Renal cortical epithelial cell (primary cell): ENCODE measurements around the gene MAP3K3. TPM values are rescaled to one million over a fixed set of nuclear protein-coding genes. Genes with fewer than 3 reads are reported as not detected.

Source experiments
- DNase-seq: peaks from one replicate; pipeline ENCODE4 v3.0.0-alpha.2; 2011; ENCODE audit warnings: low read depth
- total RNA-seq: library from RNA; depleted of rRNA; stranded (reverse); fragments of >200 nt; gene quantifications from 2 replicates; pipeline ENCODE4 v1.2.3, GENCODE V29; 2014

MAP3K3 gene
- total RNA-seq, 1 donor from 2014 or later = 23.2 TPM

DNA sequence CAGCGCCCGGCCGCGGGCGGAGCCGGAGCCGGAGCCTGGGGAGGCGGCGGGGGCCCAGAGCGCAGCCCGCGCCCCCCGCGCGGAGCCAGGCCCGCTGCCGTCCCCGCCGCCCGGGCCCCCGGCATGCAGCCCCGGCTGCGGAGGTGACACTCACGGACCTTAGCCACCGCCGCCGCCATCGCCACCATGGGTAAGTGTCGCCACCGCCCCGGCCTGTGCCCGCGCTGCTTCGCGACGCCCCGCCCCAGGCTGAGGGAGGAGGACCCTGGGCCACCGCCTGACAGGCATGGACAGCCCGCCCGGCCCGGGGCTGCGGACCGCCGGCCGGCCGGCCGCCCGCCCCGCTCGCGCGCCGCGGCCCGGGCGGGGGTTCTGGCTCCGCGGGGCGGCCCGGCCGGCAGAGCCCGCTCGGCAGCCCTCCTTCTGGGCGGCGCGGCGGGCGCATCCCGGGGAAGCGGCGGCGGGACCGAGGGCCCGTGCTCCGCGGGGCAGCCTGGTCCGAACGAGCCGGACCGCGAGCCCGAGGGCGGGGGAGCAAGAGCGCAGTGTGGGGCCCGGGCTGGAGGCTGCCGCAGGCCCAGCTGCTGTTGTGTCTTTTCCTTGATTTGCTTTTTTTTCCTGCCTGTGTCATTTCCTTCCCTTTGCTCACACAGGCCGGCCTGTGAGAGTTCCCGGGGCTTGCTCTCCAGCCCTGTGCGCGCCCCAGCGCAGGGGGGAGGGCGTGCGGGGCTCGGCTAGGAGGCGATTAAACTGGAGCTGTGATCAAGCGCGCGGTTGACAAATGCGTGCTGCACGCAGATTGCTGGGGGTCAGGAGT lies 565 bp downstream of the MAP3K3 start:
- DNase-seq = peak; percentile 16

DNA sequence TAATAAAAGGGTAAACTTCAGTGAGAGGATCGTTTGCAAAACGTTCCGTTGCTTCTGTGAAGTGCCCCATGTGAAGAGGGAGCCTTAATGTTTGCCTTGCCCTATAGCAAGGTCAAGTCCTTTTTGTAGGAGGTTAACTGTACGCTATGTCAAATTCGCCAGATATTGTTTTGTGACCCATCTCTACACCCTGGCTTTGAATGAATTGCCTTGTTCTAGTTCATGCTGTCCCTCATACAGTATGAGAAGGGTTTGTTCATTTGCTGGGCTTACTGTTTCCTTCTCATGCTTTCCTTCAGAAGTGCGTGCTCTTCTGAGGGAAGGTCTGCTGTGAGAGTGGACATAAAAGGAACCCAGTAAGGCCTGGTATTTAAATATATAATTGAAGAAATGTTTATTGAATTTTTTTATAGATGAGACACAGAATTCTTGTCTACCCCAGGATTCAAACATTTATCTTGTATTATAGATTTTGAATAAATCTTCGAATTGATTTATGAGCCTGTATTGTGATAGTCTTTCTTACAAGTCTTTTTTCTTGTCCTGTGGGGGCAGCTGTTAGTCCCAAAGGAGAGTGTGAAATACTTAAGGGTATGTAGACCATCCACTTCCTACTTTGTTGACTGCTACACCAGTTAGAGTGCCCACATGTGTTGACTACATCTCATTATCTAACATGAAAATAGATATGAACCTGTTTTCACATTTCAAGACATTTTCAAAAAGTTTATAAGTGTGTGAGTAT lies 1.7 kb downstream of the MAP3K3 start:
- DNase-seq = no peak

DNA sequence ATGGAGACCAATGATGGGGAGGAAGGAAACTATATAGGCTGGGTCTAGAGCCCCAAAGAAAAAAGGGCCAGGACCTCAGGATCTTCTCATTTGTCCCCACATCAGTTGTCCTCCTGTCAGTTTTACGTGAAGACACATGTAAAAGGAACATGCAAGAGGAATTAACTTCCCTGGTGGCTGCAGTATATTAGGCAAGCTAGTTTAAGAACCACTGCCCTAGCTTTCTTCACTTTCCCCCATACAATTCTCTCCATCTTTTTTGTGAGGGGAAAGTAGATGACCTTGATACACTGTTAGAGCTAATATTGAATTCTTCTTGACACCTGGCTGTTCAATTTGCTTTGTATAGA lies 2.3 kb downstream of the MAP3K3 start:
- DNase-seq = no peak

DNA sequence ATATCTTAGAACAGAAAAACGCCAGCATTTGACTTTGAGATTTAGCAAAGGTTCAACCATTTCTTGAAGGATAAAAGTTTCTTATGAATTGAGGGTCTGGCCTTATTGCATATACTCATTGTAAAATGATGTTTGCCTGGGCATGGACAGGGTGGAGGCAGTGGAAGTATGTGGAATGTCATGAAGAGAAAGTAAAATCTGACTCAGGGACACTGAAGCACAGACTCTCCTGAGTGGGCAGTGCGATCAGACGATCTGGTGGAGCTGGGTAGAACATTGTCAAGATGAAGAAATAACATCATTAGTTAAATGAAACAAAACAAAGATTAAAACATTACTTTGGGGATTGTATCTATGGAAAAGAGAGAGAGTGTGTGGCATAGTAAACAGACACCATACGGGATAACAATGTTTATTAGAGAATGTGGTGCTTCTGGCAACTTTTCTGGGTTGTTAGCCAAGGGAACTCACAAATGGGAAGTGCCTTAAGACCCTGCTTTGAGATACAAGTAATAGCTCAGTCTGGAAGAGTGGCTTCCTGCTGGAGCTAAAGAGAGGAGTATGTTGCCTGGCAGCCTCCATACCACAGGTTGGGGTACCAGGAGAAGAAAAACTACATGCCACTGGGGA lies 4.4 kb downstream of the MAP3K3 start:
- DNase-seq = peak; percentile 43

DNA sequence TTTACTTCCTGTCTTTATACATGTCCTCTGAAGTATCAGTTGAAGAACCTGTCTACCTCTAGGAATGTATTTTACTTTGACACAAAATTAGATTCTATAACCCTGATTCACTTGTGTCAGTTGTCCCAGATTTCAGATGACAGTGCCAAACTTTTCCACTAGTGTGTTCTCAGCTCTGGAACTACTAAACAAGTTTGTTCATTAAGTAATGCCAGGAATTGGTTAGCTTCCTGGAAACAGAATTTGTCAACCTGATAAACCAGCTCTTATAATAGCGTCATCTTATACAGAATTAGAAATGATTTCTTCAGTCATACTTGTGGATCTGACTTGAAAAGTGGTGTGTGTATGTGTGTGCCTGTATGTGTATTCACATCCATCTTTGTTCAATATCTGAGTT lies 7.4 kb downstream of the MAP3K3 start:
- peak; percentile 13 for DNase-seq

DNA sequence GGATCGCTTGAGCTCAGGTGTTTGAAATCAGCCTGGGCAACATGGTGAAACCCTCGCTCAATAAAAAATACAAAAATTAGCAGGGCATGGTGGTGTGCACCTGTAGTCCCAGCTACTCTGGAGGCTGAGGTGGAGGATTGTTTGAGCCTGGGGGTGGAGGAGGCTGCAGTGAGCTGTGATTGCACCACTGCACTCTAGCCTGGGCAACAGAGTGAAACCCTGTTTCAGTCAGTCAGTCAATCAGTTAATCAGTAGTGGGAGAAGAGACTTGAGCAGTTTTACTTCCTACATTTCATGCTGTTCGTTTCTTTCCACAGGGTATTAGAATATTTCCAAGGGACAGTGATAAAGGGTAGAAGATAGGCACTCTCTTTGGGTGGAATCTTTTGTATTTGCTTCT lies 8.8 kb downstream of the MAP3K3 start:
- no peak for DNase-seq

DNA sequence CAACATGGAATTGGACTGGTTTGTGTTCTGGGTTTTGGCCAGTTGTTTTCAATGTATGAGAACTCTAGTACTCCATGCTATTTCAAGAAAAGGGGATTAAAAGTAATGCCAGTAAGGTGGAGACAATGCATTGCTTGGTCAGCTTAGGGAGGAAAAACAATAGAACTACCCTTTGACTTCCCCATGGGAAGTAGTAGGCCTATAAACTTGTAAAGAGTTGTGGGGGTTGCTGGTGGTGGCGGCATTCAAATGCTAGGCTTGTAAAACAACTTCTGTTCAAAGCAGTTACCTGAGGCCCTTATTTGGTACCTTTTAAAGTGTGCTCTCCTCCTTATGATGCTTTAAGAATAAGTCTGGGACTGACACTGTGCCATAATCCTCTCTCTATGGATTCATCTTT lies 9.4 kb downstream of the MAP3K3 start:
- DNase-seq = no peak

DNA sequence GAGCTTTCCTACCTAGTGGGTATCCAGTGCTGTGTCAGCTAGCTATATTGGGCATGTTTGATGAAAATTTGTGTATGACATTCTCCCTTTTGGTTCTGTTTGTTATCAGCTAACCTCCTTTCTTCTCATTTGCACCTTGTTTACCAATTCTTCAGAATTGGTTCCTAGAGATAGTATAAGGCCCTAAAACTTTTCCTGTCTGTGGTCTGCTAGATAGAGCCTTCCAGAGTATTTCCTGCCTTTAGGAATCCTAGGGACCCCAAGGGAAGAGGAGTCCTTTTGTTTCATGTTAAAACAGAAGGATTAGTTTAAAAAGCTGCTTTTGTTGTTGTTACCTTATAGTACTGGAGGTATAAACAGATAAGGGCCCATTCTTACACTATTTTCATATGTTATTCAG lies 11.5 kb downstream of the MAP3K3 start:
- no peak for DNase-seq

DNA sequence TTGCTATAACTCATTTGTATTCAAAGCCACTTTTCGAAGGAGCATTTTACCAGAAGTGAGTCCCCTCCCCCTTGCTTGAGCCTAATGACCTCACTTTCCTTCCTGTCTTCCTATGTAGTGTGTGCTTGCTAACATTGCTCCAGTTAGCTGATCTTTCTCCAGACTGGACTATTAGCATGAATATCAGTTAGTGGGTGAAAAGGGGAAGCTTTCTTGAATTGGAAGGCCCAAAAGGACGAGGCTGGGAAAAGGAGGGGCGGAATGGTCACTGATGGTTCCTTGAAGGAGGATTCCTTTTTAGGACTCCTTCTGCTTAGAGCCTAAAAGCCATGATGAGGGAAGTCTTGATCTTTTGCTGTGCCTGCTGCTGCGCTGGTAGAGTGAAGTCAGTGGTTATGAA lies 11.9 kb downstream of the MAP3K3 start:
- peak; percentile 40 for DNase-seq

DNA sequence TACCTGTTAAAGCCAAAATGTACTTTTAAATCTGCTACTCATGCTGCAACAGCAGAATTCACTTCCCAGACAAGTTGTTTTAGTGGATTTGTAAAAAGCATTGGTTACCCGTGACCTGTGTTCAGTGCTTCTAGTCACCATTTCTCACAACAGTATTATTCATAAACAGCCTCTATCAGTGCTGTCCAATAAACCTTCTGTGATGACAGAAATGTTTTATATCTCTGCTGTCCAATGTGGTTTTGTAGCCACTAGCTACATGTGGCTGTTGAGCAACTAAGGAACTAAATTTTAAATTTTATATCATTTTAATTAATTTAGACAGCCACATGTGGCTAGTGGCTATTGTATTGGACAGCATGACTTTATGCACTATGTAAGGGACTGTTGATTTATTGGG lies 12.6 kb downstream of the MAP3K3 start:
- DNase-seq = no peak

DNA sequence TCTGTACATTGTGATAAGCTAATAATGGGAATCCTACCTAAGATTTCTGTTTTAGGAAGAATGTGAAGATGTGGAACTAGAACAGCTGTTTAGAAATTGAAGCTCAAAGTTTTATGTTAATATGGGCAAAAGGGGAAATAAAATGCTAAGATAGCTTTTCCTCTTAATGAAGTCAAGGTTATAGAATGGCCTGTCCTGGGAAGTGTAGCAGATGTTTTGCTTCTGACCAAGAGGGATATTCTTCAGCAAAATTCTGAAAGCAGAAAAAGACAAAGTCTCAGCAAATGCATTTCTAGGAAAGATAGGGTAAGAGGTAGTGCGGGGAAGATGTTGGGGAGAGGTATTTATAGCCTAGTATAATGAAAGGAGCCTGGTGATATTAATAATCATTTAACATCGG lies 13.1 kb downstream of the MAP3K3 start:
- no peak for DNase-seq

DNA sequence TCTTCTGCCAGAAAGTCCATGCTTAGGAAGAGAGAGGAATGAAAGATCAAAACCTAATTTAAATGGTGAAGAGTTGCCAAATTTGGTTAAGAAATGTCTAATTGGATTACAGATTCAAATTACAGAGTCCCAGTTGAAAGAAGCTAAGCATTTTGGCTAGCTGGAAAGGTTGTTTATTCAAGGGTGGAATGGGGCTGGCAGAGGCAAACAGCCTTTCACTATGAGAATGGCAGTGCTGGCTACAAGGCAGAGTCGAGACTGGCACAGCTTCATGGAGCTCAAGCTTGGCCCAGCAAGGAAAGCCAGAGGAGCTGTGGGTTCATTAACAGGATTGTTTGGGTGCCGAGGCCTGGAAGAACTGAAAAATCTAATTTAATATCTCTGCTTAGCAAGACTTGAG lies 13.6 kb downstream of the MAP3K3 start:
- DNase-seq = no peak

DNA sequence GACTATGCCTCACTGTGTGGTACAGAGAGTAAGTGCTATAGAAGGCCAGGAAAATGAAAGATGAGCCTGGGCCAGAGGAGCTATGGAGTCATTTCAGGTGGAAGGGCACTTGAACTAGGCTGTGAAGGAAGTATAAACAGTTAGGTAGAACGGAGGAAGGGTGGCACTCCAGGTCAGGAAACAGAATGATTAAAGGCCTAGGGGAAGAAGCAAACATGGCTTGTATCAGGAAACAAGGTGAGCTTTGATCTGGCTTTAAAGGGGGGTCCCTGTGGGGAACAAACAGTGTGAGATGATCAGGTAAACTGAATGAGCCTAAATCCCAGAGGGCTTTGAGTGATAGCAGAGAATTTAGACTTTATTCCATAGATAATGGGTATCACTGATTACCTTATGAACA lies 16.9 kb downstream of the MAP3K3 start:
- DNase-seq = no peak

DNA sequence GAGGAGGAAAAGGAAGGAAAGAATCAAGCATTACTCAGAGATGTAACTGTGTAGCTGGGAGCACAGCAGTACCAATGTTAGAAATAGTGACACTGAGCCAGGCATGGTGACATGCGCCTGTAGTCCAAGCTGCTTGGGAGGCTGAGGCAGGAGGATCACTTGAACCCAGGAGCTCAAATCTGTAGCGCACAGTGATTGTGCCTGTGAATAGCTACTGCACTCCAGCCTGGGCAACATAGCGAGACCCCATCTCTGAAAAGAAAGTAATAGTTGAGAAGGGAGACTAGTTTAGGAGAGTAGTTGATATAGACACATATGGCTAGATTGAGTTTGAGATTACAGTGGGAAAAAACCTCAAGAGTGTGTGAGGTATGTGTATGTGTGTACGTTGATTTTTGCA lies 17.8 kb downstream of the MAP3K3 start:
- DNase-seq = no peak

DNA sequence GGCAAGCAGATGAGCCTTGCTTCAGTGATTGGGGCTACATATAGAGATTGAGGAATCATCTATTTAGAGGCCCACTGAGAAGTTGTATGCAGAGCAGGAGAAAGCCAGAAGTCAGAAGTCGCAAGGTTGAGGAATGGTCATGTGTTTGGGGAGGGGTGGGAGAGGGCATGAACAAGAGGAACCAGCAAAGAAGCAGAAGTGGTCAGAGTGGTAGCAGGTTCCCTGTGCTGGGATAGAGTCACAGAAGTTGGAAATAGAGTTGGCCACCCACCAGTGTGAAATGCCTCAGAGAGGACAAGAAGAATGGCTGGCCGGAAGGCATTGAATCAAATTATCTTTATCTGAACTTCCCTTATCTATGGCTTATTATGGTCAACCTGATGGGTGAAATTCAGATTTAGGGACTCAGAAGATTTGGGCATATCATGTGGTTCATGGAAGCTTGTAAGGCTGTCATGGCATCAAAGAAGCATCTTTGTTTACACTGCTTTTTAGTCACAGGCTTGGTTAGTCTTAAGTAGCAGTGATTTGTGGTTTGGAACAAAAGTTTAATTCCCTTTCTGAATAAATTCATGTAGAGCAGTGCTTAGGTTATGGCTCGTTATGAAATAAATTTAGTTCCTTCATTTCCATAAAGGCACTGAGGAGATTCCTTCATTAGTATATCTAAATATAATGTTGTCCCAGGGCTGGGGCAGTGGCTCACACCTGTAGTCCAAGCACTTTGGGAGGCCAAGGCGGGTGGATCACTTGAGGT lies 19.7 kb downstream of the MAP3K3 start:
- DNase-seq = no peak

DNA sequence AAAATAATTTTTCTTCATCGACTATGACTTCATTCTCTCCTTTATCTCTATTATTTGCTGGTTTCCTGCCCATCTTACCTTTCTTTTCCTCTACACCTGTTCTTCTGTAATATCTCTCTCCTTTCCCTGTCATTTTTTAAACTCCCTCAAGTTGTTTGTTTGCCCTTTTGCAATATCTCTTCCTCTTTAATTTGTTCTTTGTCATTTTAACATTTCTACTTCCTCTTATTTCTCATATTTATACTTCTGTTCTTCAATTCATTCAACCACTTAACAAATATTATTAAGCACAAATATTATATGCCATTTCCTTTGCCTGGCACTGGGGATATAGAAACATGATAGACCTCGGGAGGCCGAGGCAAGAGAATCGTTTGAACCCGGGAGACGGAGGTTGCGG lies 22.6 kb downstream of the MAP3K3 start:
- no peak for DNase-seq

DNA sequence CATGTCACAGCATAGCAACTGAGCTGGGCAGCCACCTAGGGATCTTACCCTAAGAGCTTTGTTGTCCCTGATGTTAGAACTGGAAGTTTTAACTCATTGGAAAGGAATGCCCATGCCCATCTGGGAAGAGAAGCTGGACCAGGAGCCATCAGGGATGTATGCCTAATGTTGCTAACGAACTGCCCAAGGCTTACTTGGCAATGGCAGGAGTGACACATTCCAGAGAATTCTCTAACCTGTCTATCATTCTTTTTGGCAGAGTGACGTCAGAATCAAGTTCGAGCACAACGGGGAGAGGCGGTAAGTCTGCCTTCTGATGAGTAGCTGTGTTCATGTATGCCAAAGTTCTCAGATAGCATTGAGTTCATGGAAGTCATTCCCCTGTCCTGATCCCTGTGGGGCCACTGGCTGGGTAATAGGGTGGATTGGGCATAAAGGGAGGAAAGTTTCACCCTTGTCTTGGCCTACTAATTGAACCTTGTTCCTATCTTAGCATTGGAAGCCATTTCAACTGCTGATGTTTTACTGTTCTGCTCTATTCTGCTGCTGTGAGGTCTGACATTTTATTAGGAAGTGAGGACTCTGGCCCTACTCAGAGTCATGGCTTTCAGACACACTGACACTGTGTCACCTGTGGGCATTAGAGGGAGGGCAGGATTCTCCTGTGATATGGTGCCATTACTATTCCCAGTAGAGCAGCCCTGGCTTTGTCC lies 23.7 kb downstream of the MAP3K3 start:
- DNase-seq = no peak

DNA sequence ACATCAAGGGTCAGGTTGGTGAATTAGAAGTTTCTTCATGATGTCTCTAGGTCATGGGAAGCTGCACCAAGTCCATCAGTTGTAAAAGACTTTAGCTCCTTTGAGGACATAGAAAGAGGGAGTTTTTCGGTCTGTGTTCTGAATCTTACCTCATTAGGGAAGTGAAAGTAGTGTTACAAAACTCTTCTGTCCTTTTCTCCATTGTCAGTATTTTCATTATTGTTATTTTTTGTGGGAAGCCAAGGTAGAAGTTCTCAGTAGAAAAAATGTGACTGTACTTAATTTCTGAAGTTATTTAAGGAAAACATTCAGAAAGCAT lies 24.2 kb downstream of the MAP3K3 start:
- no peak for DNase-seq

DNA sequence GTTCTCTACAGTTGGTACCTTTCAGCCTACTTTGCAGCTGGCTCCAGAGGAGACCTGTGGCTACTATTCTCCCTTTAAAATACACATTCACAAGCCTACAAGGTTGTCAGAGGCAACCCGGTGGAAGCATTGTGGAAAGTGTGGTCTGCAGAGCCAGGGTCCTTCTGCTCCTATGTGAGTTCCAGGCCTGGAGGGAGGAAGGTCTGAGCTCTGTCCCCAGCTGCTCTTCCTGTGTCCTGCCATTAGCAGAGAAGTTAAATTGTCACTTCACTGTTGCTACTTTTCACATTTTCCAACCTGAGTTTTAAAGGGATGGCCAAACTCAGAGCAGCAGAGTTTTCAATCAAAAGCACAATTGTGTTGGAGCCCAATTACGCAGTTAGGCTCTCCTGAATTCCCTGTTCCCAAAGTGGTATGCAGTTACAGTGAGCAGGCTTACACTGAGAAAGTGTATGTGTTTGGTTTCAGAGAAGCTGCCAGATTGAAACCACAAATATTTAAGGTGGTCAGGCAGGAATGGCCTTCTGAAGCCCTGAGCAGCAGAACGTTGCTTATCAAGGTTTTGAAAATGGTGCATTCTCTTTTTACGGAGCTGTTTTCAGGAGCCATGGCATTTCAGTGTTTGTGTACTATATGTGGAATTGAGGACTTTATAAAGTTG lies 25.0 kb downstream of the MAP3K3 start:
- peak; percentile 75 for DNase-seq

DNA sequence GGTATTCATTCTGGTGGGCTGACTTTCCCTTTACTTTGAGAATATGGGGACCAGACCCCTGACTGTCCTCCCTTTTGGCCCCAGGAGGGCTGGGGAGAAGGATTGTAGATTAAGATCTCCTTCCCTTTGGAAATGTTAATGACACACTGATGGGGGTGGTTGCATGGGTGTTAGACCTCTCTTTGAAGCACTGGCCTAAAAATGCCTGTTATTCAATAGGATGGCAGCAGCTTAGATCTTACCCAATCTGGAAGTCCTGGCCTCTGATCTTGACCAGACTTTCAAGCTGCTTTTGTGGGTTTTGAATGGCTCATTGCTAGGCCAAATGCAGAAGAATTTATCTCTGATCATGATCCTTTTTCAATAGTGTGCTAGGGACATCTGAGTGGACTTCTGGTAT lies 25.7 kb downstream of the MAP3K3 start:
- DNase-seq = peak; percentile 13

DNA sequence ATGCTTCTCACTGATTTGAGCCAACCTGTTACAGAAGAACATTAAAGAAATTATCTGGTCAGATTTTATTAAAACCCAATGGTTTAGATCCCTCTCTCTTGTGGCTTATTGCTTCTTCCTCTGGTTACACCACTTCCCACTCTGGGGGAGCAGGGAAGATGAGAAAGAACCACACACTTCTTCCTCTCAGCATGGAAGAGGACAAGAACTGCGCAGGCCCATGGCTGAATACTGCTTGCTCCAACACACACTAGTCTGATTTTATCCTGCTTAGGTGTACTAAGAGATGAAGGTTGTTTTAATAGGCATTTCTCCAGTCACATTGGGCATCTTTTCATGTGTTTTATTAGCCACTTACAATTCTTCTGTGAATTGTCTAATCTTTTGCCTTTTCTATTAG lies 27.6 kb downstream of the MAP3K3 start:
- no peak for DNase-seq
